ENCODE data around the gene ZNF3. TPM values are rescaled to one million over a fixed set of nuclear protein-coding genes. Genes with fewer than 3 reads are reported as not detected.

The ZNF3 gene
- total RNA-seq, 1 donor from 2014 or later = 12.9 TPM

DNA sequence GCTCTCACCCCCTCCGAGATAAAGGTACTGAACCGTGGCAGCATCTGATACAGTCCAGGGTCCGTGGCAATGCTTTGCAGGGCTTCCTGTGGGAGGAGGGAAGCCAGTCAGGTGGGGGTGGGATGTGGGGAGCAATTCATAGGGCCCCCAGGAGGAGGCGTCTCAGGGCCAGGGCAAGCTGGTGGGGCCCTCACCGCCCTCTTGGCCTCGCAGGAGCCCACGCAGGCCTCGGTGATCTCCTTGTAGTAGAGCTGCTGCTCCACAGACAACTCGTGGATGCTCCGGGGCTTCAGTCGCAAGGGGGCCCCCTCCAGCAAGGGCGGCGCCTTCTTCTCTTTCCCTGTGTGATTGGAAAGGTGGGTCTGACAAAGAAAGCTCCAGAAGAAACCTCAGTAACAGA is 30.4 kb upstream of the ZNF3 start:
- Histone ChIP-seq H3K4me3 (no peak overlapping the region), H3K27me3 (ENCODE audit: low read depth) (no peaks in the 10 kb centered on the region), H3K27ac (replicated peaks) (no peak overlapping the region), H3K36me3 (peaks cover 75% of the 10 kb centered on the region), H3K4me1 (no peaks in the 10 kb centered on the region), H3K9me3 (replicated peaks) (no peaks in the 10 kb centered on the region)
- no peak for DNase-seq
- intact Hi-C loops (cut with micrococcal nuclease) = no loop called here
- TF ChIP-seq, protein P1, sequence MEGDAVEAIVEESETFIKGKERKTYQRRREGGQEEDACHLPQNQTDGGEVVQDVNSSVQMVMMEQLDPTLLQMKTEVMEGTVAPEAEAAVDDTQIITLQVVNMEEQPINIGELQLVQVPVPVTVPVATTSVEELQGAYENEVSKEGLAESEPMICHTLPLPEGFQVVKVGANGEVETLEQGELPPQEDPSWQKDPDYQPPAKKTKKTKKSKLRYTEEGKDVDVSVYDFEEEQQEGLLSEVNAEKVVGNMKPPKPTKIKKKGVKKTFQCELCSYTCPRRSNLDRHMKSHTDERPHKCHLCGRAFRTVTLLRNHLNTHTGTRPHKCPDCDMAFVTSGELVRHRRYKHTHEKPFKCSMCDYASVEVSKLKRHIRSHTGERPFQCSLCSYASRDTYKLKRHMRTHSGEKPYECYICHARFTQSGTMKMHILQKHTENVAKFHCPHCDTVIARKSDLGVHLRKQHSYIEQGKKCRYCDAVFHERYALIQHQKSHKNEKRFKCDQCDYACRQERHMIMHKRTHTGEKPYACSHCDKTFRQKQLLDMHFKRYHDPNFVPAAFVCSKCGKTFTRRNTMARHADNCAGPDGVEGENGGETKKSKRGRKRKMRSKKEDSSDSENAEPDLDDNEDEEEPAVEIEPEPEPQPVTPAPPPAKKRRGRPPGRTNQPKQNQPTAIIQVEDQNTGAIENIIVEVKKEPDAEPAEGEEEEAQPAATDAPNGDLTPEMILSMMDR (IDR thresholded peaks at IDR 0.05; ENCODE audit: borderline replicate concordance) = no peak

DNA sequence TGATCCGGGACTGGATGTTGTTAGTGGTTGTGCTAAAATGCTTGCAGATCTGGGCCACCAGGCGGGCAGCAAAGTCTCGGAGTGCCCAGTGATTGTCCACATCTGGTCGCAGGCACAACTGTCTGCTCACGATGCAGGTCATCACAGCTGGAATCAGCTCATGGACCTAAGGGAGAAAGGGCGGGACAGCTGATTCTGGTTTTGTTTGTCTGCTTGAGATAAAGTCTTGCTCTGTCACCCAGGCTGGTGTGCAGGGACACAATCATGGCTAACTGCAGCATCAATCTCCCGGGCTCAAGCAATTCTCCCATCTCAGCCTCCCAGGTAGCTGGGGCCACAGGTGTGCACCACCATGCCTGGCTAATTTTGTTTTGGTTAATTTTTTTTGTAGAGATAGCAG is 29.6 kb upstream of the ZNF3 start:
- Histone ChIP-seq H3K4me1 (no peaks in the 10 kb centered on the region), H3K4me3 (no peak overlapping the region), H3K36me3 (peaks cover 83% of the 10 kb centered on the region), H3K27ac (replicated peaks) (no peak overlapping the region), H3K27me3 (ENCODE audit: low read depth) (no peaks in the 10 kb centered on the region), H3K9me3 (replicated peaks) (no peaks in the 10 kb centered on the region)
- no peak for DNase-seq
- TF ChIP-seq, protein P1 (IDR thresholded peaks at IDR 0.05; ENCODE audit: borderline replicate concordance) = no peak
- intact Hi-C loops (cut with micrococcal nuclease) = no loop called here

DNA sequence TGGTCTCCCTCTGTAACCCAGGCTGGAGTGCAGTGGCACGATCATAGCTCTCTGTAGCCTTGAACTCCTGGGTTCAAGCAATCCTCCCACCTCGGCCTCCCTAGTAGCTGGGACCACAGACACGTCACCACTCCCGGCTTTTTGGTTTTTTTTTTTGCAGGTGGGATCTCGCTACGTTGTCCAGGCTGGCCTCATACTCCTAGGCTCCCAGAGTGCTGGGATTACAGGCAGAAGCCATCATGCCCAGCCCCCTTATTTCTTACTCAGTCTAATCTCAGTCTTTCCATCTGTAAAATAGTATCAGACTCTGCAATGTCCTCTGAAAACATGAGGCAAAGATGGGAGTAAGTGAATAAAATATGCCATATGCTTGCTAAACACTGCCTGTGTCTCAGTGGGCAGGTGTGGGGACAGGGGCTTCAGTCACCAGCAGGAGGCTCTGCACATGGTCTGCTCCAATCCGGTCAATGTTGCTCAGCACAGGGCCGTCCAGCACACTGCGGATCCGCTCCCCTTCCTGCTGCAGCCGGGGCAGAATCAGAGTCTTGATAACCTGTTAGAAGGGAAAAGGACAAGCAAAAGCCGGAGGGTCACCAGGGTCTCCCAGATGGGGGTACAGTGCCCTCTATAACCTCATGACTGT is 28.1 kb upstream of the ZNF3 start:
- intact Hi-C loops (cut with micrococcal nuclease) = no loop called here
- TF ChIP-seq, protein P1 (IDR thresholded peaks at IDR 0.05; ENCODE audit: borderline replicate concordance) = no peak
- Histone ChIP-seq H3K27ac (replicated peaks) (no peak overlapping the region), H3K4me3 (no peak overlapping the region), H3K36me3 (peaks cover 94% of the 10 kb centered on the region), H3K9me3 (replicated peaks) (no peaks in the 10 kb centered on the region), H3K4me1 (no peaks in the 10 kb centered on the region), H3K27me3 (ENCODE audit: low read depth) (no peaks in the 10 kb centered on the region)
- DNase-seq = no peak

DNA sequence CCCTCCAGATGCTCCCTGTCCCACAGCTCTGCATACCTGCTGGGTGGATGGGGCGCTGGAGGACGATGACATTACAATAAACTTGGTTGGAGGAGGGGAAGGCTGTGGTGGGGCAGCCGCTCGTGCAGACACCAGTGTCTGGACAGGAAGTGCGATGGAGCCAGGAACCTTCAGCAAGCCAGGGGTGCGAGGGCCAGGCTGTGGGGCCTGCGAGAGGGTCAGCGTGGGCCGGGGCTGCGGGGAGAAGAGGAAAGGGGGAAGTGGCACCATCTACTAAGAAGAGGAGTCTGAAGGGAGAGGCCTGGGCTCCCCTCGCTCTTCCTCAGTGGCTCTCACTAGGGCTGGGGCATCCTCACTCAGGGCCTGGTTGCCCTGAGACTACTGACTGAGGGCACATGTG is 26.4 kb upstream of the ZNF3 start:
- Histone ChIP-seq H3K4me3 (no peak overlapping the region), H3K36me3 (peaks cover 96% of the 10 kb centered on the region), H3K9me3 (replicated peaks) (no peaks in the 10 kb centered on the region), H3K27ac (replicated peaks) (no peak overlapping the region), H3K27me3 (ENCODE audit: low read depth) (no peaks in the 10 kb centered on the region), H3K4me1 (no peaks in the 10 kb centered on the region)
- intact Hi-C loops (cut with micrococcal nuclease) = no loop called here
- TF ChIP-seq, protein P1 (IDR thresholded peaks at IDR 0.05; ENCODE audit: borderline replicate concordance) = no peak
- no peak for DNase-seq

DNA sequence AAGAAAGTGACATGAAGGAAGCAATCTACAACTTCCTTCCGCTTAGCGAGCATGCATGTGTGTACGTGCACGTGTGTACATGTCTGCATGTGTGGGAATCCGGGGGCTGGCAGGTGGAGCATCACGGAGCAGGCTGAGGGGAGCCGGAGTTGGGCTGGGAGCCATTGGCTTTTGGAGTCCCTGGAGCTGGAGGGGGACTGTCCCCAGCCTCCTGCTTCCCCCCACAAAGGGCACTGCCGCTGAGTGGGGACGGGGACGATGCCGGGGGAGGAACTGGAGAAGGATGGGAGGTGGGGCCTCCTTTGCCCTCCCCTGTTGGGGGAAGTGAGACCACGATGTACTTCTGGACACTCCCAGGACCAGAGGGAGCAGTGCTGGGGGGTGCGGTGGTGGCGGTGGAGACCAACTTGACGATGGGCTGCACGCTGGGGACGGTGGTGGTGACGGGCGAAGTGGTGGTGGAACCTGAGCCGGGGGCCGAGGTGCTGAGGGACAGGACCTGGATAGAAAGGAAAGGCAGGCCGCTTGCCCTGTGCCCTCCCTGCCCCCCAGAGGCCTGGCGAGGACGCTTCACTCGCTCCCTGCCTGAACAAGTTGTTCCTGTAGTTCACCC is 25.7 kb upstream of the ZNF3 start:
- Histone ChIP-seq H3K4me1 (peaks cover 4% of the 10 kb centered on the region), H3K4me3 (no peak overlapping the region), H3K9me3 (replicated peaks) (no peaks in the 10 kb centered on the region), H3K27ac (replicated peaks) (no peak overlapping the region), H3K27me3 (ENCODE audit: low read depth) (no peaks in the 10 kb centered on the region), H3K36me3 (peaks cover 92% of the 10 kb centered on the region)
- TF ChIP-seq, protein P1 (IDR thresholded peaks at IDR 0.05; ENCODE audit: borderline replicate concordance) = no peak
- intact Hi-C loops (cut with micrococcal nuclease) = no loop called here
- no peak for DNase-seq
